ENCODE measurements around the gene C2CD5.

DNA sequence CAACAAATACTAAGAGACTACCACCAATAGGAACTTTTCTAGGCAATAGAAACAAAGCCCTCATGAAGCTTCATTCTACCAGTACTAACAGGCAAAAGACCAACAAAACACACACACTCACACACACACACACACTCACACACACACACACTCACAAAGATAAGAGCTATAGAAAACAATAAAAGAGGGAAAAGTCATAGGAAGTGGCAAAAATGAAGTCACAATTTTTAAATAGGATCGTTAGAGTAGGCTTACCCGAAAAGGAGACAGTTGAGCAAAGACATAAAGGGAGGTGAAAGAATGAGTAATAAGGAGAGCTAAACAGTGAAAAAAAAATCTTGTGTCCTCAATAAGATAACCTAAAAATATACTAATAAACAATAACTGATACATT is 66.5 kb downstream of the C2CD5 start:
- TF ChIP-seq POLR2A (IDR thresholded peaks at IDR 0.05), result no peak
- TF ChIP-seq, protein P1, sequence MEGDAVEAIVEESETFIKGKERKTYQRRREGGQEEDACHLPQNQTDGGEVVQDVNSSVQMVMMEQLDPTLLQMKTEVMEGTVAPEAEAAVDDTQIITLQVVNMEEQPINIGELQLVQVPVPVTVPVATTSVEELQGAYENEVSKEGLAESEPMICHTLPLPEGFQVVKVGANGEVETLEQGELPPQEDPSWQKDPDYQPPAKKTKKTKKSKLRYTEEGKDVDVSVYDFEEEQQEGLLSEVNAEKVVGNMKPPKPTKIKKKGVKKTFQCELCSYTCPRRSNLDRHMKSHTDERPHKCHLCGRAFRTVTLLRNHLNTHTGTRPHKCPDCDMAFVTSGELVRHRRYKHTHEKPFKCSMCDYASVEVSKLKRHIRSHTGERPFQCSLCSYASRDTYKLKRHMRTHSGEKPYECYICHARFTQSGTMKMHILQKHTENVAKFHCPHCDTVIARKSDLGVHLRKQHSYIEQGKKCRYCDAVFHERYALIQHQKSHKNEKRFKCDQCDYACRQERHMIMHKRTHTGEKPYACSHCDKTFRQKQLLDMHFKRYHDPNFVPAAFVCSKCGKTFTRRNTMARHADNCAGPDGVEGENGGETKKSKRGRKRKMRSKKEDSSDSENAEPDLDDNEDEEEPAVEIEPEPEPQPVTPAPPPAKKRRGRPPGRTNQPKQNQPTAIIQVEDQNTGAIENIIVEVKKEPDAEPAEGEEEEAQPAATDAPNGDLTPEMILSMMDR (IDR thresholded peaks at IDR 0.05), result no peak
